C1 segment of cervical spinal cord (tissue), 14 donors: ENCODE measurements around the gene LHB.
A peak's percentile ranks its signal among the peaks of the same experiment; 100 is the strongest.

Source experiments
- DNase-seq, 14 donors: peaks; one replicate each; lab custom pipeline; 2025; lab: John Stamatoyannopoulos, UW

The LHB gene

DNA sequence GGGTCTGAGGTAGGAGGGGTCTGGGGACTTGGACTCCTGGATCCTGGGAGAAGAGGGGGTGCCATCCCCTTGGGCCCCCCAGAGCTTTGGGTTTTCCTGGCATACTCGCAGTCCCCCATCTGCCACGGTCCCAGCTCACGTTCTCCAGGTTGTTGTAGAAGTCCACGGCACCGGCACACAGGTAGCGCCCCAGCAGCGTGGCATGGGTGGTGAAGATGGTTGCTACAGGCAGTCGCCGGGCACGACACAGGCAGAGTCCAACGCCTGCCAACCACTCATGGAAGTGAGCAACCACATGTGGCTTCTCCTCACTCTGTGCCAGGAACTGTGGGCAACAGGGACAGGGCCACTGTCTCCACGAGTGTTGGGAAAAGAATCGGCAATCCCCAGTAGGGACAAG lies 31.2 kb downstream of the LHB start:
- DNase-seq = no peak

- DNase-seq = no peak
Observed at GRCh38 chr19:48982280-48982679, 34.6 kb downstream of the LHB start.

DNA sequence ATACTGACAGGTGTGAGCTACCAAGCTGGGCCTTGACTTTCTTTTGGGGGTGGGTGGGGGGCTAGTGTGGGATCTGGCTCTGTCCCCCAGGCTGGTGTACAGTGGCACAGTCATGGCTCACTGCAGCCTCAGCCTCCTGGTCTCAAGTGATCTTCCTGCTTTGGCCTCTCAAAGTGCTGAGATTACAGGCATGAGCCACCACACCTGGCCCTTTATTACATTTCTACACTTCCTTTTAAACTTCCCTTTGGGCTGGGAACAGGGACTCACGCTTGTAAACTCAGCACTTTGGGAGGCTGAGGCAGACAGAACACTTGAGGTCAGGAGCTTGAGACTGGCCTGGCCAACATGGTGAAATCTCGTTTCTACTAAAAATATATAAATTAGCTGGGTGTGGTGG lies 39.8 kb downstream of the LHB start:
- DNase-seq = no peak

- DNase-seq = peak in 2 of 14 donors; percentile 4 to 52
Observed at GRCh38 chr19:48975947-48976847, 40.7 kb downstream of the LHB start.

GRCh38 chr19:48970923-48971395 lies 45.9 kb downstream of the LHB start:
- peak in 10 of 14 donors; percentile 19 to 71 (median 44) for DNase-seq

- no peak for DNase-seq
Observed at GRCh38 chr19:48970139-48970766, 46.6 kb downstream of the LHB start.

GRCh38 chr19:48969276-48970138 lies 47.4 kb downstream of the LHB start:
- no peak for DNase-seq

DNA sequence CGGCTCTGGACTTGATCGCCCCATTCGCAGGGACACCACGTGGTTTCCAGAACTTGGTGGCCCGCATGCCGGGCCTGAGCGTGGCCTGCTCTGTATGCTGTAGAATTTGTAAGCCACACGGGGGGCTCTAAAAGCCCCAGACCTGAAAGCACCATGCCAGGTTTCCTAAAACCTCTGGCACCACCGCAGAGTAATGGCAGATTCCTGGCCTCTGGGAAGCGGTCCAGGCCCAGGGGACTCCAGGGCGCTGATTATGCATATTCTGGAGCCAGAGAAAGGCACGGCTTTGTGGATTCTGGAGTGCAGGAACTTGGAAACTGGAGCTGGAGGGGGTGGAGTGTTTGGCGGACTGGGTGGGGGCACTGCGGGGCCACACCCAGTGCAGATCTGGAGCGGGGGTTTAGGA lies 48.1 kb downstream of the LHB start:
- DNase-seq = peak in 1 of 14 donors; percentile 12

DNA sequence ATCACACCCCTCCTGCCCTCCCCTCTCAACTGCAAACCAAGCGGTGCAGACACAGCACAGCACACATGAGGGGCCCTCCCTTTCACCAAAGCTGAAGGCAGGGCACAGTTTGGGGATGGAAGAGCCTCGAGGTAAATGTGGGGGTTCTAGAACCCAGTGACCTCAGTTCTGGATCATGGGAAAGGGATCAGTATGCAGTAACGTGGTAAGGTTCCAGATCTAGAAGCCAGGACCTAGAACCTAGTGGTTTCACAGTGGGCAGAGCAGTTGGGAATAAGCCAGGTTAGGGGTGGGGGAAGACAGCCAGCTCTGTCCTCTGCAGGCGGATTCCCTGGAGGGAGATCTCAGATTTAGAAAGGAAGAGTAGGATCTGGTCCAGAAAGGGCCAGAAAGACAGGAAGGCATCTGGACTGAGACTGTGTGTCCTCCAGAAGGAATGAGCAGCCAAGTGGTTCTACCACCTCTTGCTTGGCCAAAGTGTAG lies 48.7 kb downstream of the LHB start:
- DNase-seq = no peak

GRCh38 chr19:48967346-48968178 lies 49.3 kb downstream of the LHB start:
- DNase-seq = peak in 10 of 14 donors; percentile 22 to 75 (median 58)

GRCh38 chr19:48966541-48967345 lies 50.1 kb downstream of the LHB start:
- DNase-seq = peak in 4 of 14 donors; percentile 26 to 37 (median 36)
